Smooth muscle cell (in vitro differentiated cells): ENCODE measurements around the gene PRDM15. TPM values are rescaled to one million over a fixed set of nuclear protein-coding genes. Genes with fewer than 3 reads are reported as not detected.

ENCODE experiments used
- DNase-seq: peaks from one replicate; lab custom pipeline; 2025; ENCODE audit not compliant: unreplicated experiment; lab: John Stamatoyannopoulos, UW
- H2AFZ ChIP-seq: fragments of 200-600 bp; sonication (generic); 2 replicates; pipeline ENCODE4 v1.6.0; 2016; ENCODE audit warnings: antibody characterized with exemption, low read depth, mild to moderate bottlenecking
- H3F3A ChIP-seq: fragments of 200-600 bp; sonication (generic); 2 replicates; pipeline ENCODE4 v1.6.0; 2017; ENCODE audit warnings: antibody characterized with exemption, low read depth
- H3K27ac ChIP-seq: fragments of 200-600 bp; sonication (generic); 2 replicates; pipeline ENCODE4 v1.5.1; 2016; ENCODE audit warnings: low read depth, mild to moderate bottlenecking
- H3K27me3 ChIP-seq: fragments of 200-600 bp; sonication (generic); 2 replicates; pipeline ENCODE4 v1.6.1; 2016; ENCODE audit warnings: low read depth, mild to moderate bottlenecking
- H3K36me3 ChIP-seq: fragments of 200-600 bp; sonication (generic); 2 replicates; pipeline ENCODE4 v1.5.1; 2016; ENCODE audit warnings: low read depth
- H3K4me1 ChIP-seq: fragments of 200-600 bp; sonication (generic); 2 replicates; pipeline ENCODE4 v1.5.1; 2016; ENCODE audit warnings: low read depth
- H3K4me2 ChIP-seq: fragments of 200-600 bp; sonication (generic); 2 replicates; pipeline ENCODE4 v1.6.0; 2016; ENCODE audit warnings: mild to moderate bottlenecking
- H3K4me3 ChIP-seq: fragments of 200-600 bp; sonication (generic); 2 replicates; pipeline ENCODE4 v1.5.1; 2016; ENCODE audit warnings: mild to moderate bottlenecking
- H3K79me2 ChIP-seq: fragments of 200-600 bp; sonication (generic); 2 replicates; pipeline ENCODE4 v1.6.0; 2016; ENCODE audit warnings: low read depth, mild to moderate bottlenecking
- H3K9ac ChIP-seq: fragments of 200-600 bp; sonication (generic); 2 replicates; pipeline ENCODE4 v1.6.0; 2016; ENCODE audit warnings: low read depth
- H3K9me3 ChIP-seq: fragments of 200-600 bp; sonication (generic); replicated peaks from 2 replicates; pipeline ENCODE4 v1.5.1; 2016; ENCODE audit warnings: low read depth
- H4K20me1 ChIP-seq: fragments of 200-600 bp; sonication (generic); 2 replicates; pipeline ENCODE4 v1.6.0; 2016; ENCODE audit warnings: low read depth
- WGBS: methylation state at CpG from one replicate; pipeline ENCODE4 v1.1.7; 2016; ENCODE audit warnings: low lambda C conversion rate; 5-methylcytosine and 5-hydroxymethylcytosine counted together
- polyA plus RNA-seq: library from polyadenylated mRNA; unstranded; fragments of >200 nt; fragmentation: Nextera tagmentation; extraction: Ambion mirVana; gene quantifications from 2 replicates; pipeline ENCODE4 v1.2.1, GENCODE V29; 2016
- total RNA-seq: library from RNA; depleted of rRNA; stranded (reverse); fragments of >200 nt; gene quantifications from 2 replicates; pipeline ENCODE4 v1.2.3, GENCODE V29; 2014
- TF ChIP-seq, protein P1 (sequence below): fragments of 200-600 bp; sonication (generic); IDR thresholded peaks from 2 replicates; pipeline ENCODE4 v1.5.1; 2017; ENCODE audit warnings: borderline replicate concordance, mild to moderate bottlenecking, antibody characterized with exemption; ENCODE audit not compliant: insufficient read depth, poor library complexity, severe bottlenecking

PRDM15 gene
- total and polyA plus RNA-seq, 2 experiments from 2014 or later: 2.0 to 6.8 TPM

DNA sequence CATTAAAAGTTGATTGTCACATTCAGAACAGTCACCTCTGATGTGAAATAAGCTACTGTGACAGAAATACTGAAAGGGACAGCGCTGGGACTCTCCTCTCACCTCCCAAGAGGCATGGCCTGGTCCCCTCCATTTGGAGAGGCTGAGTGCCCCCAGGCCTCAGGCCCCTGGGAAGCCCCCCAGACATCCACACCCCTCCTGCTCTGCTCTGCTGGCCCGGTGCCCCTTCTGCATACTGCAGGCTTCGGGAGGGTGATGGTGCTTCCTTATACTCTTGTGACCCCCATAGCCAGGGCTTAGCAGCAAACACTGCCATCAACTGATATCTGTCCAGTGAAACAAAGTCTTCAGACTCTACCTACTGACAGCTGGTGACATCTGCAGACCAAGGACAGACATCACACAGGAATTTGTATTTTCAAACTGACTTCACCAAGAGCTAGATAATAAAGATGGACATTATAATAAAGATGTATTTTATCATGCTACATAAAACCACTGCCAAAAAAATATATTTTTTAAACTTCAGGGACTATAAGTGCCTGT, 37.8 kb upstream of the PRDM15 start:
- 81% methylated on average over 3 of the region's 3 CpGs for WGBS
- Histone ChIP-seq H3K4me1 (no peaks in the 10 kb centered on the region), H3F3A (no peaks in the 10 kb centered on the region), H3K36me3 (no peaks in the 10 kb centered on the region), H3K4me2 (no peak overlapping the region), H3K79me2 (no peaks in the 10 kb centered on the region), H3K4me3 (no peak overlapping the region), H3K27ac (no peak overlapping the region), H3K9me3 (no peaks in the 10 kb centered on the region), H3K27me3 (no peaks in the 10 kb centered on the region), H4K20me1 (no peaks in the 10 kb centered on the region), H3K9ac (no peak overlapping the region), H2AFZ (no peak overlapping the region)
- TF ChIP-seq, protein P1, sequence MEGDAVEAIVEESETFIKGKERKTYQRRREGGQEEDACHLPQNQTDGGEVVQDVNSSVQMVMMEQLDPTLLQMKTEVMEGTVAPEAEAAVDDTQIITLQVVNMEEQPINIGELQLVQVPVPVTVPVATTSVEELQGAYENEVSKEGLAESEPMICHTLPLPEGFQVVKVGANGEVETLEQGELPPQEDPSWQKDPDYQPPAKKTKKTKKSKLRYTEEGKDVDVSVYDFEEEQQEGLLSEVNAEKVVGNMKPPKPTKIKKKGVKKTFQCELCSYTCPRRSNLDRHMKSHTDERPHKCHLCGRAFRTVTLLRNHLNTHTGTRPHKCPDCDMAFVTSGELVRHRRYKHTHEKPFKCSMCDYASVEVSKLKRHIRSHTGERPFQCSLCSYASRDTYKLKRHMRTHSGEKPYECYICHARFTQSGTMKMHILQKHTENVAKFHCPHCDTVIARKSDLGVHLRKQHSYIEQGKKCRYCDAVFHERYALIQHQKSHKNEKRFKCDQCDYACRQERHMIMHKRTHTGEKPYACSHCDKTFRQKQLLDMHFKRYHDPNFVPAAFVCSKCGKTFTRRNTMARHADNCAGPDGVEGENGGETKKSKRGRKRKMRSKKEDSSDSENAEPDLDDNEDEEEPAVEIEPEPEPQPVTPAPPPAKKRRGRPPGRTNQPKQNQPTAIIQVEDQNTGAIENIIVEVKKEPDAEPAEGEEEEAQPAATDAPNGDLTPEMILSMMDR: no peak
- no peak for DNase-seq

DNA sequence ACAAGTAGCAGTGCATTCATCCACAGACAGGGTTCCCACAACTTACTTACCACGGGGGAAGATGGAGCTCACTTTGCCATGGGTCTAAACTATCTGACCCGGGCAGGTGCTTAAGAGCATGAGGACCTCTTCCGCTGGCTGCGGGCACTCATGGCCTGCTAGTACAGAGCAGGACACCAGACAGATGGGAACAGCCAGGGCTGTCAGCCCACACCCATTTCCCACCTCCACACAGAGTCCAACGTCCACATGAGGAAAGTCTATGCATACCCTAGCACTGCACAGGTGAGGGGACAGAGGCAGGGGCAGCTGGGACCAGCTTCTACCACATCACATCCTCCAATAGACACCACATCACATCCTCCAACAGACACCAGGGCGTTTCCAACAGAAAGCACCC, 35.8 kb upstream of the PRDM15 start:
- WGBS: 91% methylated on average over 6 of the region's 6 CpGs
- H4K20me1 ChIP-seq: no peaks in the 10 kb centered on the region
- TF ChIP-seq, protein P1: no peak
- H3K36me3 ChIP-seq: no peaks in the 10 kb centered on the region
- H3F3A ChIP-seq: no peaks in the 10 kb centered on the region
- H3K27ac ChIP-seq: no peak overlapping the region
- H2AFZ ChIP-seq: no peak overlapping the region
- DNase-seq: no peak
- H3K4me3 ChIP-seq: no peak overlapping the region
- no peaks in the 10 kb centered on the region for H3K79me2 ChIP-seq
- no peaks in the 10 kb centered on the region for H3K4me1 ChIP-seq
- no peaks in the 10 kb centered on the region for H3K9me3 ChIP-seq
- no peaks in the 10 kb centered on the region for H3K27me3 ChIP-seq
- no peak overlapping the region for H3K4me2 ChIP-seq
- no peak overlapping the region for H3K9ac ChIP-seq

DNA sequence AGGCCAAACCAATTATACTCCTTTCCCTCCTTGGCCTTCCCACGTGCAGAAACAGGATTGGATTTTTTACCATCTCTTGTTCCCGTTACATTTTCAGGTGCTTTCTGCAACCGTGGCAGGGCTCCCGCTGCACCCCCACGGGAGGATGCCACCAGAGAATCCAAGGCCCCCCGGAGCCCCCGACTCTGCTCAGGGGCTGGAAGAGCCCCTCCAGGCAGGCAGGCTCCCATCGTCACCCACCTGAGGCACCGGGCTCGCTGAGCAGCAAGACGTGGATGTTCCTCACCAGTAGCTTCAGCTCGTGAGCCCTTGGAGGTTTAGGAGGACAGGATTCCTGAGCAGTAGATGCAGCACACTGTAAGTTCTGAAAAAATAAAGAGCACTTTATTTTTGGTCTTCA, 35.2 kb upstream of the PRDM15 start:
- TF ChIP-seq, protein P1: no peak
- Histone ChIP-seq H3K79me2 (no peaks in the 10 kb centered on the region), H3K27ac (no peak overlapping the region), H3K9ac (no peak overlapping the region), H3K27me3 (no peaks in the 10 kb centered on the region), H4K20me1 (no peaks in the 10 kb centered on the region), H3K4me1 (no peaks in the 10 kb centered on the region), H3K4me3 (no peak overlapping the region), H3K36me3 (no peaks in the 10 kb centered on the region), H3K4me2 (no peak overlapping the region), H3K9me3 (no peaks in the 10 kb centered on the region), H2AFZ (no peak overlapping the region), H3F3A (no peaks in the 10 kb centered on the region)
- DNase-seq: no peak
- WGBS: 97% methylated on average over 12 of the region's 12 CpGs

DNA sequence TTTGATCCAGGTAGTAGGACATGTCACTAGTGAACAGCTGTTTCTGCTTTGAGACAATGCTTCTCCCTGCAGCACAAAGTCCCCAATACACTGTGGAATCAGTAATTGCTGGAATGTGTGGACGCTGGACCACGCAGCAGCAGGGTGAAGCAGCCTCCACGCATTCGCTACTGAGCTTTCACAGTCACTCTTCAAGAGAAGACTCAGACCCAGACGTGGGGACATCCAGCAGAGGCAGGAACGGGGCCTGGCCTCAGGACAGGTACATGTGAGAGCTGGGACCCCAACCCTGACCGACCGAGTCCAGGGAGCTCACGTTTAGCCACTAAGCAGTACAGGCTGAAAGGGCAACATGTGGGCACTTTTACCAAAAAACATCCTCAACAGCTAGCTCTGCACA, 34.1 kb upstream of the PRDM15 start:
- H3K27ac ChIP-seq: no peak overlapping the region
- H3K36me3 ChIP-seq: no peaks in the 10 kb centered on the region
- H3K4me3 ChIP-seq: no peak overlapping the region
- no peaks in the 10 kb centered on the region for H3K9me3 ChIP-seq
- no peak overlapping the region for H3K9ac ChIP-seq
- H3K27me3 ChIP-seq: no peaks in the 10 kb centered on the region
- no peak overlapping the region for H3K4me2 ChIP-seq
- no peak for DNase-seq
- 95% methylated on average over 9 of the region's 9 CpGs for WGBS
- no peak overlapping the region for H2AFZ ChIP-seq
- TF ChIP-seq, protein P1: no peak
- no peaks in the 10 kb centered on the region for H3K4me1 ChIP-seq
- H3F3A ChIP-seq: no peaks in the 10 kb centered on the region
- H4K20me1 ChIP-seq: no peaks in the 10 kb centered on the region
- H3K79me2 ChIP-seq: no peaks in the 10 kb centered on the region
